ENCODE results near the gene FBLN7.

The FBLN7 gene

DNA sequence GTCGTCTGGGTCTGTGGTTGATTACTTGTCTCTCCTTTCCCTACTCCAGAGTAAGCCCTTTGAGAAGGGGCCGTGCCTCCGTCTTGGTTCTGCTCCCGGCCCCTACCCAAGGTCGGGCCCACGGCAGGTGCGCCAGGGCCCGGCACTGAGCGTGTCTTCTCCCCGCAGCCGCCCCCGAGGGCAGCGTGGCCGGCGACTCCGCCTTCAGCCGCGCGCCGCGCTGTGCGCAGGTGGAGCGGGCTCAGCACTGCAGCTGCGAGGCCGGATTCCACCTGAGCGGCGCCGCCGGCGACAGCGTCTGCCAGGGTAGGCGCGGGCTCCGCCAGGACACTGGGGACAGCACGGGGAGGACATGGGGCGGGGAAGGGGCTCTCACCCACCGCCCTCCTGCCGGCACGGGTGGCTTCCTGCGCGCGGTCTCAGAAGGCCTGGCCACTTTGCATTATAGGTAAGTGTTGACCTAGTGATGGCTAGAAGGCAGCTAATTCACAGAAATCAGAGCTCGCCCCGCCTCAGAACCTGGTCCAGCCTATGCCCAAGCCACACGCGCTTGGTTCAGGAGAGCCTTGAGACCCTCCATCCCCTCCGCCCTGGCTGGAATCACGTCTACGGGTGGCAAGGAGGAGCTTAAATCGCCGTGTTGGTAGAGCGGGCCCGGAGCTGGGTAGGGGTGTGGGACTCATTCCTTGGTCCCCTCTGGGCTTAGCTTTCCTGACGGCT, 43.5 kb downstream of the FBLN7 start:
- no peaks in the 10 kb centered on the region for H3K4me1 ChIP-seq (ENCODE audit: control insufficient read depth in 5 of 5, insufficient read depth in 5 of 5, low read length in 5 of 5)

GRCh38 chr2:112182581-112183034, 44.4 kb downstream of the FBLN7 start:
- Histone ChIP-seq H3K4me3 (ENCODE audit: low read depth in 1 of 5, low read length in 5 of 5) (no peak overlapping the region), H3K27ac (ENCODE audit: low read depth, low read length) (no peak overlapping the region), H3K4me1 (ENCODE audit: control insufficient read depth in 5 of 5, insufficient read depth in 5 of 5, low read length in 5 of 5) (no peaks in the 10 kb centered on the region), H3K9ac (ENCODE audit: low read length in 5 of 5) (no peak overlapping the region), H3K9me3 (ENCODE audit: control insufficient read depth in 5 of 5, low read length in 5 of 5) (peaks cover 0 to 4% (median 0%) of the 10 kb centered on the region in 5 donors), H3K27me3 (ENCODE audit: control insufficient read depth in 5 of 5, insufficient read depth in 4 of 5, low read length in 5 of 5) (peaks cover 0 to 13% (median 7%) of the 10 kb centered on the region in 5 donors), H3K36me3 (ENCODE audit: control insufficient read depth in 5 of 5, insufficient read depth in 5 of 5, low read length in 5 of 5) (no peaks in the 10 kb centered on the region)

More for the DNA sequence above, 43.5 kb downstream of the FBLN7 start:
- H3K9ac ChIP-seq (ENCODE audit: low read length in 5 of 5) = no peak overlapping the region
- no peak overlapping the region for H3K27ac ChIP-seq (ENCODE audit: low read depth, low read length)
- peaks cover 0 to 4% (median 0%) of the 10 kb centered on the region in 5 donors for H3K9me3 ChIP-seq (ENCODE audit: control insufficient read depth in 5 of 5, low read length in 5 of 5)
- H3K27me3 ChIP-seq (ENCODE audit: control insufficient read depth in 5 of 5, insufficient read depth in 4 of 5, low read length in 5 of 5) = peaks cover 0 to 13% (median 7%) of the 10 kb centered on the region in 5 donors
- no peaks in the 10 kb centered on the region for H3K36me3 ChIP-seq (ENCODE audit: control insufficient read depth in 5 of 5, insufficient read depth in 5 of 5, low read length in 5 of 5)
- no peak overlapping the region for H3K4me3 ChIP-seq (ENCODE audit: low read depth in 1 of 5, low read length in 5 of 5)

GRCh38 chr2:112183327-112184025, 45.3 kb downstream of the FBLN7 start:
- Histone ChIP-seq H3K9ac (ENCODE audit: low read length in 5 of 5) (no peak overlapping the region), H3K27ac (ENCODE audit: low read depth, low read length) (no peak overlapping the region), H3K4me3 (ENCODE audit: low read depth in 1 of 5, low read length in 5 of 5) (no peak overlapping the region), H3K27me3 (ENCODE audit: control insufficient read depth in 5 of 5, insufficient read depth in 4 of 5, low read length in 5 of 5) (peaks cover 0 to 13% (median 7%) of the 10 kb centered on the region in 5 donors), H3K9me3 (ENCODE audit: control insufficient read depth in 5 of 5, low read length in 5 of 5) (peaks cover 0 to 4% (median 0%) of the 10 kb centered on the region in 5 donors), H3K4me1 (ENCODE audit: control insufficient read depth in 5 of 5, insufficient read depth in 5 of 5, low read length in 5 of 5) (no peaks in the 10 kb centered on the region), H3K36me3 (ENCODE audit: control insufficient read depth in 5 of 5, insufficient read depth in 5 of 5, low read length in 5 of 5) (no peaks in the 10 kb centered on the region)

GRCh38 chr2:112184121-112184520, 45.9 kb downstream of the FBLN7 start:
- Histone ChIP-seq H3K27ac (ENCODE audit: low read depth, low read length) (no peak overlapping the region), H3K36me3 (ENCODE audit: control insufficient read depth in 5 of 5, insufficient read depth in 5 of 5, low read length in 5 of 5) (no peaks in the 10 kb centered on the region), H3K4me1 (ENCODE audit: control insufficient read depth in 5 of 5, insufficient read depth in 5 of 5, low read length in 5 of 5) (no peaks in the 10 kb centered on the region)

DNA sequence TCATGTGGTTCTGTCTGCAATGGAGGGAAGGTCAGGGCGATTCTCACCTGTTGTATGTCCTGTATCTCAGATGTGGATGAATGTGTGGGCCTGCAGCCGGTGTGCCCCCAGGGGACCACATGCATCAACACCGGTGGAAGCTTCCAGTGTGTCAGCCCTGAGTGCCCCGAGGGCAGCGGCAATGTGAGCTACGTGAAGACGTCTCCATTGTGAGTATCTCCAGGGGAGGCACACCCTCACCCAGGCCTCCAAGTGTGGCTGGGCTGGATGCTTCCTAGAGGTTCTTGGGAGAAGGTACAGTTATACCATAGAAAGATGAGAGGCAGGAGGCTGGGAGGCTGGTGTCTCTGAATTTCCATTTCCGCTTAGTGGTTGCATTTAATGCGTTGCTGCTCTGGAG, 46.9 kb downstream of the FBLN7 start:
- no peak overlapping the region for H3K9ac ChIP-seq (ENCODE audit: low read length in 5 of 5)
- H3K27ac ChIP-seq (ENCODE audit: low read depth, low read length) = no peak overlapping the region
- H3K36me3 ChIP-seq (ENCODE audit: control insufficient read depth in 5 of 5, insufficient read depth in 5 of 5, low read length in 5 of 5) = no peaks in the 10 kb centered on the region
- no peak overlapping the region for H3K4me3 ChIP-seq (ENCODE audit: low read depth in 1 of 5, low read length in 5 of 5)
- no peaks in the 10 kb centered on the region for H3K9me3 ChIP-seq (ENCODE audit: control insufficient read depth in 5 of 5, low read length in 5 of 5)
- H3K27me3 ChIP-seq (ENCODE audit: control insufficient read depth in 5 of 5, insufficient read depth in 4 of 5, low read length in 5 of 5) = peaks cover 0 to 13% (median 7%) of the 10 kb centered on the region in 5 donors
- no peaks in the 10 kb centered on the region for H3K4me1 ChIP-seq (ENCODE audit: control insufficient read depth in 5 of 5, insufficient read depth in 5 of 5, low read length in 5 of 5)

More at GRCh38 chr2:112184121-112184520, 45.9 kb downstream of the FBLN7 start:
- H3K9ac ChIP-seq (ENCODE audit: low read length in 5 of 5) = no peak overlapping the region
- H3K27me3 ChIP-seq (ENCODE audit: control insufficient read depth in 5 of 5, insufficient read depth in 4 of 5, low read length in 5 of 5) = peaks cover 0 to 13% (median 7%) of the 10 kb centered on the region in 5 donors
- no peak overlapping the region for H3K4me3 ChIP-seq (ENCODE audit: low read depth in 1 of 5, low read length in 5 of 5)
- peaks cover 0 to 4% (median 0%) of the 10 kb centered on the region in 5 donors for H3K9me3 ChIP-seq (ENCODE audit: control insufficient read depth in 5 of 5, low read length in 5 of 5)

DNA sequence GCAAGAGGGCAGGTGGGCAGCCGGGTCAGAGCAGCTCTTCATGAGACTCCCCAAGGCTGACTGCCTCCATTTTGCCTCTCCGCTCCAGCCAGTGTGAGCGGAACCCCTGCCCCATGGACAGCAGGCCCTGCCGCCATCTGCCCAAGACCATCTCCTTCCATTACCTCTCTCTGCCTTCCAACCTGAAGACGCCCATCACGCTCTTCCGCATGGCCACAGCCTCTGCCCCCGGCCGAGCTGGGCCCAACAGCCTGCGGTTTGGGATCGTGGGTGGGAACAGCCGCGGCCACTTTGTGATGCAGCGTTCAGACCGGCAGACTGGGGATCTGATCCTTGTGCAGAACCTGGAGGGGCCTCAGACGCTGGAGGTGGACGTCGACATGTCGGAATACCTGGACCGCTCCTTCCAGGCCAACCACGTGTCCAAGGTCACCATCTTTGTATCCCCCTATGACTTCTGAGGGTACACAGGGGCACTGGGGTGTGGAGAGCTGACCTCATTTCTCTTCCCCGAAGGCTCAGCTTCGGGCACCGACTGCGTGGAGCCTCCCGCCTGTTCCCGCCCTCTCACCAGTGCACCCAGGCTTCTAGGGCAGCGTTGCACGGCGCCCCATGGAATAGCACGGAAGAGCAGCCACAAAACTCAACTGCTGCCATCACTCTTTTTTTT, 49.0 kb downstream of the FBLN7 start:
- H3K9ac ChIP-seq (ENCODE audit: low read length in 5 of 5) = no peak overlapping the region
- H3K4me3 ChIP-seq (ENCODE audit: low read depth in 1 of 5, low read length in 5 of 5) = no peak overlapping the region
- H3K27ac ChIP-seq (ENCODE audit: low read depth, low read length) = no peak overlapping the region
- no peaks in the 10 kb centered on the region for H3K36me3 ChIP-seq (ENCODE audit: control insufficient read depth in 5 of 5, insufficient read depth in 5 of 5, low read length in 5 of 5)
- H3K4me1 ChIP-seq (ENCODE audit: control insufficient read depth in 5 of 5, insufficient read depth in 5 of 5, low read length in 5 of 5) = no peaks in the 10 kb centered on the region
- H3K9me3 ChIP-seq (ENCODE audit: control insufficient read depth in 5 of 5, low read length in 5 of 5) = no peaks in the 10 kb centered on the region
- peaks cover 0 to 3% (median 2%) of the 10 kb centered on the region in 5 donors for H3K27me3 ChIP-seq (ENCODE audit: control insufficient read depth in 5 of 5, insufficient read depth in 4 of 5, low read length in 5 of 5)

GRCh38 chr2:112187805-112188596, 49.8 kb downstream of the FBLN7 start:
- no peaks in the 10 kb centered on the region for H3K36me3 ChIP-seq (ENCODE audit: control insufficient read depth in 5 of 5, insufficient read depth in 5 of 5, low read length in 5 of 5)
- H3K27me3 ChIP-seq (ENCODE audit: control insufficient read depth in 5 of 5, insufficient read depth in 4 of 5, low read length in 5 of 5) = no peaks in the 10 kb centered on the region
- H3K9me3 ChIP-seq (ENCODE audit: control insufficient read depth in 5 of 5, low read length in 5 of 5) = no peaks in the 10 kb centered on the region
- no peaks in the 10 kb centered on the region for H3K4me1 ChIP-seq (ENCODE audit: control insufficient read depth in 5 of 5, insufficient read depth in 5 of 5, low read length in 5 of 5)
- no peak overlapping the region for H3K27ac ChIP-seq (ENCODE audit: low read depth, low read length)
- no peak overlapping the region for H3K9ac ChIP-seq (ENCODE audit: low read length in 5 of 5)
- H3K4me3 ChIP-seq (ENCODE audit: low read depth in 1 of 5, low read length in 5 of 5) = no peak overlapping the region

DNA sequence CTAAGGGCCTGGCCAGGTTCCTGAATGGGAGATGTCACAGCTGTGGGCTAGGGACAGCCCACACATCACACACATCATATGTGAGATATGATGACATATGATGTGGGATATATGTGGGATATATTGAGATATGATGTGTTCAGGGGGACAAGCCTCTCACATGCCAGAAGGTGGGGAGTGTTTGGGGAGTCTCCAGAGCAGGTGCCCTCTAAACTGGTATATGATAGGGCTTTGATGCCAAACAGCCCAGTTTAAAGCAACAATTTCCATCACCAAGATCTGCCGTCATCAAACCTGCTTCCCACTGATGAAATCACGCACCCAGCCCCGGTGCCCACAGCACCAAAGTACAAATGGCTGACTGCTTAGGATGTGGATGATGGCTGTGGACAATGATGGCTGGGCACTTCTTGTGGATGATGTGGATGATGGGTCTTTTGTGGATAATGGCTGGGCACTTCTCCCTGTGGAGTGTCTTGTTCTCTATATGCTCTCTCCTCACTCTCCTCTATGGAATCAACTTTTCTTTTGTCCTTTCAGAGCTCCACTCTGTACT, 50.9 kb downstream of the FBLN7 start:
- no peaks in the 10 kb centered on the region for H3K9me3 ChIP-seq (ENCODE audit: control insufficient read depth in 5 of 5, low read length in 5 of 5)
- no peaks in the 10 kb centered on the region for H3K36me3 ChIP-seq (ENCODE audit: control insufficient read depth in 5 of 5, insufficient read depth in 5 of 5, low read length in 5 of 5)
- no peak overlapping the region for H3K9ac ChIP-seq (ENCODE audit: low read length in 5 of 5)
- H3K27ac ChIP-seq (ENCODE audit: low read depth, low read length) = no peak overlapping the region
- H3K4me3 ChIP-seq (ENCODE audit: low read depth in 1 of 5, low read length in 5 of 5) = no peak overlapping the region
- H3K4me1 ChIP-seq (ENCODE audit: control insufficient read depth in 5 of 5, insufficient read depth in 5 of 5, low read length in 5 of 5) = no peaks in the 10 kb centered on the region
- no peaks in the 10 kb centered on the region for H3K27me3 ChIP-seq (ENCODE audit: control insufficient read depth in 5 of 5, insufficient read depth in 4 of 5, low read length in 5 of 5)

DNA sequence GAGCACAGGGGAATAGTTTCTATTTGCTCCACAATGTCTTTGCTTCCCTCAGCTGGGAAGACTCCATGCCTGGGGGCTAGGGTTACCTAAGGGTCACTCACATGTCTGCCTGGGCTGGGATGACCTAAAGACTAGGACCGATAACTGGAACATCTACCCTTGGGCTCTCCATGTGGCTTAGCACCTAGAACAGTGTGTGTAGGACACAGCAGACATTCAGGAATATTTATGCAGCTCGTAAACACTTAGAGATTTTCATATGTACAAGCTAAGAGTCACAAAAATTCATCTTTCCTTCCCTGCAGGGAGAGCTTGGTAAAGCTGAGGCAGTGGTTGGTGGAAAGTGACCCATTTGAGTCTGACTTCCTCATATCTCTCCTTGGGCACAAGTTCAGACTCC, 55.8 kb downstream of the FBLN7 start:
- Histone ChIP-seq H3K36me3 (ENCODE audit: control insufficient read depth in 5 of 5, insufficient read depth in 5 of 5, low read length in 5 of 5) (no peaks in the 10 kb centered on the region), H3K27ac (ENCODE audit: low read depth, low read length) (no peak overlapping the region), H3K9ac (ENCODE audit: low read length in 5 of 5) (no peak overlapping the region), H3K4me1 (ENCODE audit: control insufficient read depth in 5 of 5, insufficient read depth in 5 of 5, low read length in 5 of 5) (no peaks in the 10 kb centered on the region), H3K4me3 (ENCODE audit: low read depth in 1 of 5, low read length in 5 of 5) (no peak overlapping the region), H3K27me3 (ENCODE audit: control insufficient read depth in 5 of 5, insufficient read depth in 4 of 5, low read length in 5 of 5) (no peaks in the 10 kb centered on the region), H3K9me3 (ENCODE audit: control insufficient read depth in 5 of 5, low read length in 5 of 5) (no peaks in the 10 kb centered on the region)
